ENCODE data around the gene CARMIL1.

Gene CARMIL1

DNA sequence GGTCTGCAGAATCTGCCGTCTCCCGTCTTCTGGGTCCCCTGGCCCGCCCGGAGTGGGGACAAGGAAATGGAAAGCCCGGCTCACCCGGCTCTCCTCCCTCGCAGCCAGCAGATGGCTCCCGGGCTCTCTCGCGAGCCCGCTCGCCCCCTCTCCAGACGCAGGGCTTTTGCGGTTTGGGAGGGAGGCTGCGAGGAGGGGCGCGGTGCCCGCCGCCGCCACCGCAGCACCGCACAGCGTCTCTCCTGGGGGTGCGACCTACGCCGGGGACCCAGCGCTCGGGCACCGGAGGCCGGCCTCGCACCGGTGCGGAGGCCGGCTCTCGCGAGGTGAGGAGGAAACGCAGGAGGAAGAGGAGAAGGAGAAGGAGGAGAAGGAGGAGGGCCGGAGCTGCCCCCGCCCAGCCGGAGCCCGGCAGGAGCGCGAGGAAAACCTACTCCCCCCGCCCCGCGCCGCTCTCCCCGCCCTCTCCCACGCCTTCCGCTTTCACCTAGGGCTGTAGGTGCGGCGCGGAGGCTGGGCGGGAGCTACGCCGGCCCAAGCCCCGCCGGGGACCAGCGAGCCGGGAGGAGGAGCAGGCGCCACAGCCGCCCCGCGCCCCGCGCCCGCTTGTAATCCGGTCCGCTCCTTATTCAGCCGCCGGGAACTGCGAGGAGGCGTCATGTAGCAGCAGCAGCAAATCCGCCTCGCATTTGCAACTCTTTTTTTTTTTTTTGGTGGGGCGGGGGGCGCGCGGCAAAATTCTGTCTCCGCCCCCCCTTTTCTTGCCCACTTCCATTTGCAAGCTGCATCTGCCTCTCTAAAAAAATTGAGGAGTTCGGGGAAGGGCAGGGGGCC is at the start of gene CARMIL1:
TSS of gene CARMIL1 (plus strand) at position 461 of the 834 bp plus-strand sequence. CDS start 422 bp downstream, outside the sequence.
- peak; percentile 34 to 36 for DNase-seq (ENCODE audit: low read depth in 2 of 2)

DNA sequence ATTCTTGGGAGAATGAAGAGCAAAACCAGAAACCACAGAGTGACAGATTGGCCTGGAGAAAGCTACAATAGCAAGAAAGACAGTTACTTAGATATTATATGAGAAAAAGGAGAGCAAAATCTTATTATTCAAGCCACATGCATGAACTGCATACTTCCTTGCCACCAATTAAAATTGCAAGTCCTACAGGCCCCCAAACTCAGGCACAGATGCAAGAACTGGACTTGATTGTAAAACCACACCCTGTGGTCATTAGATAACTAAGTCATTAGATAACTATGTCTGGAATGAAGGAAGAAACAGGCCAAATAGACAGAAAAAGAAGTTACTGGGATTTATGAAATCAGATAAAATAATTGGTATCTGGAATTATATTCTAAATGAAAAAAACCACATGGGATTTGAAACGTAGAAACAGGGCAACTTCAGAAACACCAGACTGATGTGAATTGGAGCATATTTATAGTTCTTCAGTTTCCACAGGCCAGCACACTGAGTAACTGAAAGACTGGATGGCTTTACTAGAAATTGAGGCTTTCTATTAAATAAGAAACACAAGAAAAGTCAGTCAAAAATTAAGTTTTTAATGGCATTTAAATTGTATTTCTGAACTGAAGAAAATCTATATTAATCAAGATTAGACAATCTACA is 49.4 kb upstream of the CARMIL1 start:
- no peak for DNase-seq (ENCODE audit: low read depth in 2 of 2)

DNA sequence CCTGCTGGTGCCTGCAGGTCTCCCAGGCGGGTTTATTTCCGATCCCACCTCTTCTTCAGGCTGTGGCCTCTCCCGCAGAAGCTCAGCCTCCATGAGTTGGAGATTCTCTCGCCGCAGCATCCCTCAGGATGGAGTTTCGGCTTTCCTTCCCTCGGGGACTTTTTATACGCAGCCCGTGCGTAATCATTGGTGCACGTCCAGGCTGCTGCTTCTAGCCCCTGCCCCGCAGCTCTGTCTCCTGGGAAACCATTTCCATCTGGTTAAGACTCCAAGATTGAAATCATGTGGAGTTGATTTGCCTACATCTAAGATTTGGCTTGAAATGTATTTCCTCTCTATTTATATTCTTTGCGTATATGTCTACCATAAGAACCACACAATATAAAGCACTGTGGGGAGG is 46.7 kb upstream of the CARMIL1 start:
- DNase-seq (ENCODE audit: low read depth in 2 of 2): no peak

DNA sequence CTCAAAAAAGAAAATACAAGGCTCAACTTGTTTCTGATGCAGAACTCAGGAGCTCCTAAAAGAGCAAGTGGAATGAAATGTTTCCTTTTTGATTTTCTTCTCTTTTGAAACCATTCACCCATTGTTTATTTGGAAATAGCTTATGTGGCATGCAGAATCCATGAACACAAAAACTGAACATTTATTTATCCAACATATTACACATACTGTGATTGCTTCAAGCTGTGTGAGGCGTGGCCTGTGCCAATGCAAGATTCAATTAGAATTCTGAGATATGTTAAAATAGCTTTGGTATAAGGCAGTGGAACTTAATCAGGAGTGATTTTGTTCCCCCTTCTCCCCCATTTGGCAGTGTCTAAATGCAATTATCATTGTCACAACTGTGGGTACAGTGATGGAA is 45.9 kb upstream of the CARMIL1 start:
- DNase-seq (ENCODE audit: low read depth in 2 of 2): no peak

DNA sequence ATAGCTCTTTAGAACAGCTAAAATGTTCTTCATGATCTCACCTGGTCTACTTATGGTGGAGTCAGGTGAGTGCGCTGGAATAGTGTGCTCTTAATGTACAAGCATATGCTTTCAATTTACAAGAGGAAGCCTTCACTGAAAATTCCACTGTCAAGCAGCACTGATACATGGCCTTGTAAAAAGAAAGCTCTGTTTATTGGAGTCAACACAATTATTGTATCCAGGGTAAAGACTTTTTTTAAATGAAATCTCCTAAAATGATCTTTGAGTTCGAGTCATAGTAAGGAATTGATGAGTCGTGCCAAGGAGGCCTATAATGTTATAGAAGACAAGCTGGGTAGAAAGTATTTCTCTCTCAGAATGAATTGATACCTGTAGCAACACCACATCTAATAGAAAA is 41.6 kb upstream of the CARMIL1 start:
- no peak for DNase-seq (ENCODE audit: low read depth in 2 of 2)

DNA sequence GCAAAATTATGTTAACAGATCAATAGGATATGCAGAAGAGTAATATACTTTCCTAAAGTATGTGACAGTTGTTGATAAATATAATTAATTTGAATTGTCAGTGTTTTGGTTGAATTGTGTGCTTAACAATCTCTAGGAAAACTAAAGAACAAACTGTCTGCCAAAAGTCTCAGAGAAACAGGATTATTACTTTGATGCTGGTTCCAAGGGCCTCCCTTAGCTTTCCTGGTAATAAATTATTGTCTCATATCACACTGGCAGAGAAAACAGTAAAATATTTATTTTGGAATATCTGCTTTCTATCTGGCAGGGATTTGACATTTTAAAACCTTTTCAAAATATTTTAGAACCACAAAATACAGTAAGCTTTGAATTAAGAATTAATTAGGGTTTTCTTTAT is 40.1 kb upstream of the CARMIL1 start:
- DNase-seq (ENCODE audit: low read depth in 2 of 2): no peak

DNA sequence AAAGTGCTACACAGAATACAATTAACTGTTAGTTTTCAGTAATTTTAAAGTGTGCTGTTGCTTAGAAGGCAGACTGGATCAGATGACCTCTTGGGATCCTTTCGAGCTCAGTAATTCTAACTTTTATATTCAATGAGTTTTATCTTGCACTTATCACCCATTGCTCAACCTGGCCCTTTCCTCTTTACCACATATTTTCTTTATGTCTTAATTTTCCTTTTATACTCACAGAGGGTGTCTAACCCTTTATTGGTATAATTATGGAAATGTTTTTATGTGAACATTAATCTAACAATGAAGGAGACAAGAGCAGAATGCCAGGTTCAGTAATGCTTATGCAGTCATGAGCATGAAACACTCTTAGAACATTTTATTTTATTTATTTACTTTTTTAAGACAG is 39.7 kb upstream of the CARMIL1 start:
- no peak for DNase-seq (ENCODE audit: low read depth in 2 of 2)

DNA sequence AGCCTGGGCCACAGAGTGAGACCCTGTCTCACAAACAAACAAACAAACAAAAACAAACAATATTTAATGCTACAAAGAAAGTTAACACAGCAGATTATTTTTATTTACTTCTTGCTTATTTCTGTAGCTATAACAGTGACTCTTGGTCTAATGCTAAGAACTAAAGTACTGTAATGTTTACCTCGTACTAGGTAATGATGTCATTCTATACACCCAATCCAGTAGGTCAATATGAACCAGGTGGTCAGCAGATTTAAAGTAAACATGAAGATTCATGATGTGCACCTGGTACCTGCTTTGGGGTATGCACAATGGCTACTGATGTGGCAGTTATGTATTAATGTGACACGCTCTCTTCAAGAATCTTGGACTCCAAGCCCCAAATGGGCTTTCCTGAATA is 36.6 kb upstream of the CARMIL1 start:
- no peak for DNase-seq (ENCODE audit: low read depth in 2 of 2)

DNA sequence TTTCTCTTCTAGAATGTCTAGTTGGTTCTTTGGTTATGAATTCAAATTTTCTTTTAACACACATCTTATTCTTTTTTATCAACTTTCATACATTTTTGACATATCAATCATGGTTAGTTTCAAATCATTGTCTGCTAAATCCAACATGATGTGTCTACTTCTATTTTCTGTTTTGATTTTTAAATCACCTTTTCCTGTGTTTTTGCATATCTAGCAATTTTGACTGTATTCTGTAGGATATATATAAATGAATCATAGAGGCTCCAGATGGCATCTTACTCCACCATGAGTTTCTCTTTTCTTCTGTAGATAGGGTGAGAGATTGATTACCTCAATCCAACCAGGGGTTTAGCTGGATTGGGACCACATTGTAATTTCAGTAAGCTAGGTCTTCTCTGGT is 34.3 kb upstream of the CARMIL1 start:
- no peak for DNase-seq (ENCODE audit: low read depth in 2 of 2)

DNA sequence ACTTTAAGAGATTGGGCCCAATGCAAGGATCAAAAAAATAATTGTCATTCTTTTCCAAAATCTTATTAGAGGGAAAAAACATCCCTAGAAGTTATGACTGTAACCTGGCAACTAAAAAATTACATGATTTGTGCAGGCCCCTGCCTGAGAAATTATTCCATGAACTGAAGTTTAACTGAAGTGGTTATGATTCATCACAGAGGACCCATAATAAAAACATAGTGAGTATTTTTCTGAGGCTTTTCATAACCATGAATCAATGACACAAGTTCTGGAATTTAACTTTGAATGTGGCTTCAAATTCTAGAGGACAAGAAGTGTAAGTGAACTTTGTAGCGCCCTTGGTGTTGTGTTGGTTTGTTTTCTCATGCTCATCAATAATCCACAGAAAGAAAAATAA is 31.1 kb upstream of the CARMIL1 start:
- no peak for DNase-seq (ENCODE audit: low read depth in 2 of 2)

DNA sequence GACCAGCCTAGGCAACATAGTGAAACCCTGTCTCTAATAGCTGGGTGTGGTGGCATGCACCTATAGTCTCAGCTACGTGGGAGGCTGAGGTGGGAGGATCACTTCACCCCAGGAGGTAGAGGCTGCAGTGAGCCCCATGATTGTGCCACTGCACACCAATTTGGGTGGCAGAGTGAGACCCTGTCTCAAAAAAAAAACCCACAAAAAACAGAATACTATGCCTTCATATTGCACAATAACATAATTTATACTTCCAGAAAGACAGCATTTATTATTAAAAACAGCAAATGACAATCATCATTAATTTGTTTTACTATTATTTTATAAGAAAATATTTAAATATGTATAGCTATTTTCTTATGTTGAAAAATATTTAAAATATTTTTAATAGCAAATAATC is 30.0 kb upstream of the CARMIL1 start:
- DNase-seq (ENCODE audit: low read depth in 2 of 2): no peak

DNA sequence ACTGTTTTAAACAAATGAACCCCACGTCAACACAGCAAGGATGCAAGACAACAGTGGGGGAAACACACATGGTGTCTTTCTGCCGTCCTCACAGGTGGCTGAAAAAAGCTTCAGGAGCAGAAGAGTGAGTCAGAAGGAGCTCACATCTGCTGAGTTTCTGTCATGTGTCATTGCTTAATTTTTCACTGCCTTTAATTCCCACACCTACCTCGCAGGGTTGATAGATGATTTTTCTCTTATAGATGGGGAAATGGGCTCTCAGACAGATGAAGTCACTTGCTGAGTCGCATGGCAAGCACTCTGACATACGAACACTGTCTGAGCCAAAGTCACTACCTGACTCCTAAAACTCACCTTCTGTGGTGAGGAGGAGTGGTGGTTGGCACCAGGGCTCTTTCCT is 28.3 kb upstream of the CARMIL1 start:
- DNase-seq (ENCODE audit: low read depth in 2 of 2): no peak

DNA sequence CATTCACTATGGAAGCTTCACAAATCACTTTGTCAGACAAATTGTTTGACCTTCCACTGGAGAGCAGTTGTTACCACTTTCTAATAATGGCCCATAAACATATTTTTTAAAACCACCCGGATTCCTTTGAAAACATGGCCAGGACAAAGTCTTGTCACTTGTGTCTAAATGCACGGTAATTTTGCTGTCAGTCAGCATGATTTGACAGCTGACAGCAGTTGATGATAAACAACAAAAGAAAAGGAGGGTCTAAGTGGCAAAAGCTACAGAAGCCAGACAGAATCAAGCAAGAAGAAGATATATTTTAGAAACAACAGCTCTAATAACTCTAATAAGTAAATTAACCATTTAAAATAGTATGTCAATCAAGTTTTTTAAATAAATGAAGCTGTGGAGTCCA is 27.7 kb upstream of the CARMIL1 start:
- no peak for DNase-seq (ENCODE audit: low read depth in 2 of 2)

DNA sequence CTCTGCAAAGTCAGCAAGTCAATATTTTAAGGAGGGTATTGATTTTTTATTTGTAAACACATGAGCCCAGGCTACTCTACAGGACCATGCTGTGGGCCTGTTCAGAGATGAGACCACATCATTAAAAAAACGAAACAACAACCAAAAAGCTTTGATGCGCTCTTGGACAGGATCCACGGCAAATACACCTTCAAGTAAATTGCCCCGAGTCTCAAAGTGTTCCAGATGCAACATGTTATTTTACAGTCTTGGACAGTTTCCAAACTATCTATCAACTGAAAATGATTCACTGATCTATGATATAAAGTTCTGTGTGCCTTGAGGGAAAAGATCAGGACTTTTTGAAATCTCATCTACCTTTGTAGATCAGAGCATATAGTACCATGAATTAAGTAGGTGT is 25.8 kb upstream of the CARMIL1 start:
- DNase-seq (ENCODE audit: low read depth in 2 of 2): no peak

DNA sequence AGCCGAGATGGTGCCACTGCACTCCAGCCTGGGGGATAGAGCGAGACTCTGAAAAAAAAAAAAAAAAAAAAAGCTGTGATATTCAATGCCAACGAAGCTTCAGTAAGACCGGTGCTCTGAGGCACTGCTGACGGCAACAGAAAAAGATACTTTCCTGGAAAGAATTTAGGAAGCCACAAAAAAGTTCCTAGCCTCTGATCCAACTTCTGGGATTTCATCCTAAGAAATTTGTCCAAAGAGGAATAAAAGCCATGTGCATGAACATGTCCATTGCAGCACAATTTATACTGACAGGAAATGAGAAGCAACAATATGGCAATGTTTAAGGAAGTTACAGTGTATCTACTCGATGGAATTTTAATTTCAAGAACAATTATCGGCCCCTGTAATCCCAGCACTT is 24.5 kb upstream of the CARMIL1 start:
- no peak for DNase-seq (ENCODE audit: low read depth in 2 of 2)

DNA sequence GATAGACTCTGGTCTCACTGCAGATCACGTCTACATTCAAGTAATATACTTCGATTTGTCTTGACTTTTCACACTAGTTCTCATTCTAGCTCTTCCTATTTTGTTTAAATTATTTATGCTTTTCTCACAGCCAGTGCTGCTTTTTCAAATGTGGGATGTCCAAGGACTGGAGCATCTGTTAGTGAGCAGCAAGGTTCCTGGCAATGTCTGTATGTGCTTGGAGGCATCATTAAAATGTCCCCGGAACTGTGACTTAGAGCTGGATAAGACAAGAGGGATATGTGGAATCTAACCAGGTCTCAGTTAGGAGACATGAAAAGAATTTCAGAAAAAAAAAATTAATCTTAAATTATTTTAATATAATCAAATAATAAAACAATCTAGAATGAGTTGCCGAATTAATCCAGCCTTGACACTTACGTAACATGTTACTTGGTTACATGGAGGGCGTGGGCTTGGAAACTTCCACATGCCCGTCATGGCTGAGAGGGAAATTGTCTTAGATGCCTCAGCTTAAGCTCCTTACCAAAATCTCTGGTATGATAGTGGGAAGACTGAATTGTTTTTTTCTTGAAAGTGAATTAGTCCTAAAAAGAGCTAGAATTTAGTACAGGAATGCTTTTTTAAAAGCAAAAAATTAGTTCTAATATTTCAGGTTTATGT is 21.4 kb upstream of the CARMIL1 start:
- DNase-seq (ENCODE audit: low read depth in 2 of 2): no peak

DNA sequence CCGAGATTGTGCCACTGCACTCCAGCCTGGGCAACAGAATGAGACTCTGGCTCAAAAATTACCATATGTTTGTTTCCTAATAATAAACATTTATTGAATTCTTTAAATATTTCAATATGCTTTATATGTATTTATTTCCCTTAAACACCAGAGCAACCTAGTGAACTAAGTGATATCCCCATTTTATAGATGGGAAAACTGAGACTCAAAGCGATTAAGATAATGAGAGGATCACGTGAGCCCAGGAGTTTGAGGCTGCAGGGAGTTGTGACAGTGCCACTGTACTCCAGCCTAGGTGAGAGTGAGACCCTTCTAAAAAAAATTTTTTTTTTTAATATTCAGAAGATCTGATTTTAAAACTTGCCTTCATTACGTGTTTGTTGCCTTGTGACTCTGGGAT is 19.4 kb upstream of the CARMIL1 start:
- no peak for DNase-seq (ENCODE audit: low read depth in 2 of 2)

DNA sequence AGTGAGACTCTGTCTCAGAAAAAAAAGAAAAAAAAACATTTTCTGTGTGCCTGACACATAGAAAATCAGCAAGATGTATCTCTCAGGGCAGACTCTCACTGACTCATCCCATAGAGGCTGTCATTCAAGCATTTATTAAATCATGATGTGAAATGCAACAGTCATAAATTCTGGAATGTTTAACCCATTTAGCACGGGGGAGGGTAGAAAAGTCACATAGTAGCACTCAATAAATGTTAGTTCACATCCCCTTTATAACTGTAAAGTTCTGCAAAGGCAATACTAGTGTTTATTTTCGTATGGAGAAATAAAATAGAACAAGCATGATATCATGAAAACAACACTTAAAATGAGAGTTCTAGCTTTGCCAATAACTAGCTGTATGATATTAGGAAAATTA is 15.5 kb upstream of the CARMIL1 start:
- no peak for DNase-seq (ENCODE audit: low read depth in 2 of 2)

DNA sequence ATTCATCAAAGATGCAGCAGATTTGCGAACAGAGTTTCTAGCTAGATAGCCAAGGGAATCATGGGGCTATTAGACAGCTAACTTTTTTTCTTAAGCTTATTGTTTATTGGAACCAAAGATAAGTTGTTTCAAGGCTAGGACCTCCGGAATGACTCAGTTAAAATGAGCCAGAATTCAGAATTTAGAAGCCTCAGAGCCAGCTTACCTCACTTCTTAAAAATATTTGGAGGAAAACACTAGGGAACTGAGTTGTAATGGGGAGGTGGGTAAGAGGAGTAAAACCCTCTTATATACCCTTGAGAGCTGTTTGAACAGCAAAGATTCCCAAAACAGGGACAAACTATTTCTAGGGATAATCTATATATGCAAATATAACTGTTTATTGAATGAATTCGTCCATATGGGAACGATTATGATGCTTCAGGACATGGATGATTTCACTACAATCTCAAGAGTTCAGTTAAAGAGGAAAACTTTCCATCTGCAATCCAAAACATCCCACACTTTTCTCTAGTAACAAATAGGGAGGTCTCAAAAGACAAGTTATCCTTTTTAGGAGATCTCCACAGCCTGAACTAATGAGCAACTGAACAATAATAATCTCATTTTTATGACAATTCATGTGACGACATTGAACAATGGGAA is 12.6 kb upstream of the CARMIL1 start:
- DNase-seq (ENCODE audit: low read depth in 2 of 2): no peak

DNA sequence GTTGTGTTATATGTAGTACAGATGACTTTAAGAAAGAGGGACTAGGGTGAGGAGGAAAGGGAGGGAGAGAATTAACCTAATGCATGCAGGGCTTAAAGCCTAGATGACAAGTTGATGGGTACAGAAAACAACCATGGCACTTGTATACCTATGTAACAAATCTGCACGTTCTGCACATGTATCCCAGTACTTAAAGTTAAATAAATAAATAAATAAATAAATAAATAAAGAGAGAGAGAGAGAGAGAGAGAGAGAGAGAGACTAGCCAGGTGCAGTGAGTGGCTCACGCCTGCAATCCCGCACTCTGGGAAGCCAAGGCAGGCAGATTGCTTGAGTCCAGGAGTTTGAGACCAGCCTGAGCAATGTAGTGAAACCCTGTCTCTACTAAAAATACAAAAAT is 11.5 kb upstream of the CARMIL1 start:
- DNase-seq (ENCODE audit: low read depth in 2 of 2): no peak

DNA sequence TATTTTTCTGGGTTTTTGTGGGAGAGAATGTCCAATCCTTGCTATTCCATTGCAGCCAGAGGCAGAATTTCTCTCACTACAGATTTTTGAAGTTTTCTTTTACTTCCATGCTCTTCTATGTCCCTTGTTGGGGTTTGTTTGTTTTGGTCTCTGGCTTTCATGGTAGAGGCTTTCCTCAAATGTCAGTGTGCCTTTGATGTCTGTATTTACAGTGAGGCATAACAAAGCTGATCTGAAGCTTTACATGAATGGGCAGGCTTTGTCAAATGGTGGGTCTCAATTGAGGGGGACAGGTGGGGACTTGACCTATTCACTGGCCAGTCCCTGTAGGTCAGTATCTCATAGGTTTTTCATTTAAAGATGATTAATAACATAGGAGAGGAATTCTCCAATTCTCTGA is 8.6 kb upstream of the CARMIL1 start:
- no peak for DNase-seq (ENCODE audit: low read depth in 2 of 2)

DNA sequence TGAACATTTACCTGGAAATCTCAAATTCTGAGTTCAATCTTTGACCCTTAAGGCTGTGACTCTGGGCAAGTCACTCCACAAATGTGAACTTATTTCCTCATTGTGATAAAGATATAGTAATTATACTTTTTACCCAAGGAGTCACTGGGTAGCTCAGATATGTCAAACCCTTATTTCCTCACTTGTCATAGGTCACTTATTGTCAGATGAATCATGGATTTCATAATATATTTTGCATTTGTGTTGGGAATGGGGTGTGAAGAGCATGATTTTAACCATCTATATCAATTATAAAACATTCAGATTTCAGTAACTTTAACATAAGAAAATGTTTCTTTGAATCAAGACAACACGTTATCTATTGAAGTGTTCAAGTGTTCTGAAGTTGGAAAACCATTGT is 3.7 kb upstream of the CARMIL1 start:
- DNase-seq (ENCODE audit: low read depth in 2 of 2): no peak

DNA sequence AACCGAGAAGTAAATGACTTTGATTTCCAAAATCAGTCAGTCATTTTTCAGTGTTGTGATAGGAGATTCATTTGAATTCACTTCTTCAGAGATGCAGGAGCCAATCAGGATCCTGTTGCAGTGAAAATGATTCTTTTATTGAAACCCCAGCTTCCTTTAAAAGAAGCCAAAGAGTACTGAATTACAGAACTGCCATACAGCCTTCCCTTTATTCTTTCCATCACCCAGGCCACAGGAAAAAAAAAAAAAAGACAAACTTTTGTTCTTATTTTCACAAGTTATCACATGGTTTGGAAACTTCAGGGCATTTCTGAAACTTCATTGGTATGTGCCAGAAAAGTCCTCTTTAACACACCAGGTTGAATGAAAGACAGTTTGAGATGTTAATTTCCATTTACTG is 1.8 kb upstream of the CARMIL1 start:
- no peak for DNase-seq (ENCODE audit: low read depth in 2 of 2)
